Stimulated activated naive CD8-positive, alpha-beta T cell treated with anti-CD3 and anti-CD28 coated beads, Interleukin-15, Interleukin-2, amounts not matched to agents 100 ng/mL and 50 ng/mL, for 24 hours (primary cell): ENCODE data around the gene LY6G5B.

ENCODE experiments used
- H3K27ac Mint-ChIP-seq: one replicate; pipeline ENCODE4 v1.8.0; 2021; ENCODE audit warnings: mild to moderate bottlenecking, mixed read lengths
- H3K27me3 Mint-ChIP-seq: one replicate; pipeline ENCODE4 v1.8.0; 2021; ENCODE audit warnings: mixed read lengths
- H3K36me3 Mint-ChIP-seq: one replicate; pipeline ENCODE4 v1.8.0; 2021; ENCODE audit warnings: low read depth, mixed read lengths
- H3K4me1 Mint-ChIP-seq: one replicate; pipeline ENCODE4 v1.8.0; 2021; ENCODE audit warnings: low read depth, mixed read lengths
- H3K4me3 Mint-ChIP-seq: one replicate; pipeline ENCODE4 v1.8.0; 2021; ENCODE audit warnings: mild to moderate bottlenecking, mixed read lengths
- H3K9me3 Mint-ChIP-seq: one replicate; pipeline ENCODE4 v1.8.0; 2021; ENCODE audit warnings: mixed read lengths

The LY6G5B gene

GRCh38 chr6:31721351-31722020 is 51.7 kb downstream of the LY6G5B start, which contains the start of gene LY6G6C:
Gene LY6G6C (minus strand): TSS chr6:31721746. CDS start chr6:31721679, 67 bp downstream.
- no peak within 1 kb of the TSS for H3K27ac Mint-ChIP-seq

GRCh38 chr6:31722173-31722572 is 52.4 kb downstream of the LY6G5B start:
- H3K4me1 Mint-ChIP-seq: peaks cover 27% of the 10 kb centered on the region
- no peak overlapping the region for H3K4me3 Mint-ChIP-seq
- H3K36me3 Mint-ChIP-seq: peaks cover 12% of the 10 kb centered on the region
- no peak overlapping the region for H3K27ac Mint-ChIP-seq
- H3K27me3 Mint-ChIP-seq: no peaks in the 10 kb centered on the region
- no peaks in the 10 kb centered on the region for H3K9me3 Mint-ChIP-seq

More at GRCh38 chr6:31721351-31722020, 51.7 kb downstream of the LY6G5B start, which contains the start of gene LY6G6C:
- Mint-ChIP-seq H3K27me3 (no peaks in the 10 kb centered on the region), H3K9me3 (no peaks in the 10 kb centered on the region), H3K4me3 (no peak within 1 kb of the TSS), H3K36me3 (peaks cover 6% of the 10 kb centered on the region), H3K4me1 (peaks cover 20% of the 10 kb centered on the region)
